Neural crest cell (in vitro differentiated cells): ENCODE measurements around the gene SLC15A4. TPM values are rescaled to one million over a fixed set of nuclear protein-coding genes. Genes with fewer than 3 reads are reported as not detected.
A peak's percentile ranks its signal among the peaks of the same experiment; 100 is the strongest.

Source experiments
- DNase-seq: peaks from one replicate; pipeline ENCODE4 v3.0.0; 2021; ENCODE audit warnings: low read depth, mixed read lengths, low spot score
- H3K27ac Mint-ChIP-seq: one replicate; pipeline ENCODE4 v1.8.0; 2021; ENCODE audit warnings: mild to moderate bottlenecking, mixed read lengths; ENCODE audit not compliant: unreplicated experiment
- H3K27me3 Mint-ChIP-seq: 2 replicates; pipeline ENCODE4 v1.8.0; 2021; ENCODE audit warnings: low read depth, mild to moderate bottlenecking, mixed read lengths
- H3K36me3 Mint-ChIP-seq: 2 replicates; pipeline ENCODE4 v1.8.0; 2021; ENCODE audit warnings: low read depth, mild to moderate bottlenecking, mixed read lengths
- H3K4me1 Mint-ChIP-seq: 2 replicates; pipeline ENCODE4 v1.8.0; 2021; ENCODE audit warnings: mixed read lengths
- H3K4me3 Mint-ChIP-seq: one replicate; pipeline ENCODE4 v1.8.0; 2021; ENCODE audit warnings: mild to moderate bottlenecking, mixed read lengths
- H3K9me3 Mint-ChIP-seq: 2 replicates; pipeline ENCODE4 v1.8.0; 2021; ENCODE audit warnings: mixed read lengths
- total RNA-seq: library from RNA; stranded (reverse); gene quantifications from 2 replicates; pipeline ENCODE4 v1.2.1, GENCODE V29; 2021
- TF ChIP-seq, protein P1 (sequence below): fragments of 200-600 bp; sonication (generic); conservative IDR thresholded peaks from 2 replicates; pipeline ENCODE4 v1.5.0; 2021; ENCODE audit warnings: antibody characterized with exemption, mild to moderate bottlenecking

Gene SLC15A4
- total RNA-seq, 1 donor from 2014 or later, result 19.4 TPM

DNA sequence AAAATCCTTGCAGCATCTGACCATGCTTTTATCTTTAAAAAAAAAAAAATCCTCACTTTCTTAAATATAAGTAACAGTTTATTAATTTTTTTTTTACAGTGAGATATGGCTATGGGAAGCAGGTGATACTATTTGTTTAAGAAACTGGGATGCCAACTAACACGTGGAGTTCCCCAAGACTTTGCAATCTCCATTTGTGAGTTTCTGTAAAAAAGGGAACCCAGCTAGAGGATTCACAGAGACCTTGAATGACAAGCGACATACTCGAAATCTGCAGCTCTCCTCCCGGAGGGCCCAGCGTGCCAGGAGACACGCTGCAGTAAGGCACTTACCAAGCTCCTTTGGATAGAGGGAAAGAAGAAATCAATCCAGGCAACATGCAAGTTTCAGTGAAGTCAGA is 30.1 kb downstream of the SLC15A4 start:
- no peaks in the 10 kb centered on the region for H3K27me3 Mint-ChIP-seq
- peaks cover 9% of the 10 kb centered on the region for H3K4me1 Mint-ChIP-seq
- TF ChIP-seq, protein P1, sequence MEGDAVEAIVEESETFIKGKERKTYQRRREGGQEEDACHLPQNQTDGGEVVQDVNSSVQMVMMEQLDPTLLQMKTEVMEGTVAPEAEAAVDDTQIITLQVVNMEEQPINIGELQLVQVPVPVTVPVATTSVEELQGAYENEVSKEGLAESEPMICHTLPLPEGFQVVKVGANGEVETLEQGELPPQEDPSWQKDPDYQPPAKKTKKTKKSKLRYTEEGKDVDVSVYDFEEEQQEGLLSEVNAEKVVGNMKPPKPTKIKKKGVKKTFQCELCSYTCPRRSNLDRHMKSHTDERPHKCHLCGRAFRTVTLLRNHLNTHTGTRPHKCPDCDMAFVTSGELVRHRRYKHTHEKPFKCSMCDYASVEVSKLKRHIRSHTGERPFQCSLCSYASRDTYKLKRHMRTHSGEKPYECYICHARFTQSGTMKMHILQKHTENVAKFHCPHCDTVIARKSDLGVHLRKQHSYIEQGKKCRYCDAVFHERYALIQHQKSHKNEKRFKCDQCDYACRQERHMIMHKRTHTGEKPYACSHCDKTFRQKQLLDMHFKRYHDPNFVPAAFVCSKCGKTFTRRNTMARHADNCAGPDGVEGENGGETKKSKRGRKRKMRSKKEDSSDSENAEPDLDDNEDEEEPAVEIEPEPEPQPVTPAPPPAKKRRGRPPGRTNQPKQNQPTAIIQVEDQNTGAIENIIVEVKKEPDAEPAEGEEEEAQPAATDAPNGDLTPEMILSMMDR, result no peak
- no peak for DNase-seq
- peak overlapping the region; percentile 72 for H3K27ac Mint-ChIP-seq
- H3K9me3 Mint-ChIP-seq, result no peaks in the 10 kb centered on the region
- peaks cover 16% of the 10 kb centered on the region for H3K36me3 Mint-ChIP-seq
- no peak overlapping the region for H3K4me3 Mint-ChIP-seq

DNA sequence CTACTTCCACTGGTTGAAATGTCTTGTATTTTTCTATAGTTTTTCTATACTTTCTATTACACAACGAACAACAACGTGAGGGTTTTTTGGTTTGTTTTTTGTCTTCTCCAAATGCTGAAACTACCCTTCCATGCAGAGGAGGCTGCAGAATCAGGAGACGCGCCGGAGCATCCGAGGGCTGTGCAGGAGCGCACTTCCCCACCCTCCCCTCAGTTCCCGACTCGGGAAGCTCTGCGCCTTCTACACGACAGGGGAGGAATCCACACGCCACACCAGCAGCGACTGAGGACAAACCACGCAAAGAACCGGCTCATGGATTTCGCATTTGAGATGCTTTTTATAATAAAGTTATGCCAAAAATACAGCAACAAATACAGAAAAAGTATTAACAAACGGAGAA is 30.9 kb downstream of the SLC15A4 start:
- Mint-ChIP-seq H3K27me3 (no peaks in the 10 kb centered on the region), H3K4me3 (no peak overlapping the region), H3K36me3 (peaks cover 16% of the 10 kb centered on the region), H3K27ac (no peak overlapping the region), H3K9me3 (no peaks in the 10 kb centered on the region), H3K4me1 (peaks cover 9% of the 10 kb centered on the region)
- TF ChIP-seq, protein P1, result no peak
- DNase-seq, result no peak

DNA sequence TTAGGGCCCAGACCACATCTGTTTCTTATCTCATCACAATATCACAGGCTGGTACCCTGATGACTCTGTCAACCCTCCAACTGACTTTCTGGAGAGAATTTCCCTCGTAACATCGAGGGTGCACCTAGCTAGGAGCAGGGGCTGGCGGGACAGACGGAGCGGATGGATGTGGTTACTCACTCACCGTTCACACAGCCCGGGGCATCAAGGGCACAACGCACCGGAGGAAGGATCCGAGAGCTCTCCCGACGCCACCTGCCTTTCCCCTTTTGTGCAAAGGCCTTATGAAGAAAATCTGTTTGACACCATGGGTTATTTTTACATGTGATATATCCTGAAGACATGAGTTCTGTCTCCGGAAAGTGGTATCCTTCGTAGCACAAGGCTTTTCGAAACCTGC is 31.4 kb downstream of the SLC15A4 start:
- Mint-ChIP-seq H3K36me3 (peaks cover 14% of the 10 kb centered on the region), H3K27me3 (no peaks in the 10 kb centered on the region), H3K9me3 (no peaks in the 10 kb centered on the region), H3K27ac (no peak overlapping the region), H3K4me1 (peaks cover 9% of the 10 kb centered on the region), H3K4me3 (no peak overlapping the region)
- TF ChIP-seq, protein P1, result no peak
- no peak for DNase-seq

DNA sequence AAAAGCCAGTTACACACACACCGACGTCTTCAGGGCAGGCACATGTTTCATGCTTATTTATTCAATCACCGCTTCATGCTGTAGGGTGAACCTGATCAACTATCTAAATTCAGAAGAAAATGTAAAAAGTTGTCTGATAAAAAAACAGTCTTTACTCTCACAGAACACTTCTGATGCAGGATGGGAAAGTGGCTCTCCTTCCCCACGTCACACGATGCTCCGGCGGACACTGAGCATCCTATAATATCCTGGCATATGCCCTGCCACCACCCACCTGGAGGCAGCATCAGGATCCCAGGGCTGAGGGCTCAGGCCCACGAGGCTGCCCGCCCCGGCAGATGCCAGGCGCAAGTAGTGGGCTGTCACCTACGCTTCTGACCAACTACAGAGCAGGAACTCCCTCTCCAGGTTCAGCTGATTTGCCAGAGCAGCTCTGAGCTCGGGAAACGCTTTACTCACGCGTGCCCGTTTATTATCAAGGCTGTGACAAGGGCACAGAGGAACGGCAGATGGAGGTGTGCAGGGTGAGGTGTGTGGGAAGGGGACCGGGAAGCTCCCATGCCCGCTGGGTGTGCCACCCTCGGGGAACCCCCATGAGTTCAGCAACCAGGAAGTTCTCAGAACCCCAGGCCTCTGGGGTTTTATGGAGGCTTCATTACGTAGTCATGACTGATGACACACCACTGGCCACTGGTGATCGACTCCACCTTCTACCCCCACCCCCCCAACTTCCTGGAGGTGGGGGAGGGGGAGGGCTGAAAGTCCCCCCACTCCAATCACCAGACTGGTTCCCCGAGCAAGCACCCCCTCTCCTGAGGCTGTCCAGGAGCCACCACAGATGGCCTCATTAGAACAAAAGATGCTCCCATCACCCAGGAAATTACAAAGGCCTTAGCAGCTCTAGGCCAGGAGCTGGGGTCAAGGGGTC is 32.1 kb downstream of the SLC15A4 start:
- Mint-ChIP-seq H3K36me3 (peaks cover 14% of the 10 kb centered on the region), H3K4me1 (peaks cover 9% of the 10 kb centered on the region), H3K9me3 (no peaks in the 10 kb centered on the region), H3K27ac (peak overlapping the region; percentile 57), H3K27me3 (no peaks in the 10 kb centered on the region), H3K4me3 (no peak overlapping the region)
- TF ChIP-seq, protein P1, result no peak
- DNase-seq, result no peak

DNA sequence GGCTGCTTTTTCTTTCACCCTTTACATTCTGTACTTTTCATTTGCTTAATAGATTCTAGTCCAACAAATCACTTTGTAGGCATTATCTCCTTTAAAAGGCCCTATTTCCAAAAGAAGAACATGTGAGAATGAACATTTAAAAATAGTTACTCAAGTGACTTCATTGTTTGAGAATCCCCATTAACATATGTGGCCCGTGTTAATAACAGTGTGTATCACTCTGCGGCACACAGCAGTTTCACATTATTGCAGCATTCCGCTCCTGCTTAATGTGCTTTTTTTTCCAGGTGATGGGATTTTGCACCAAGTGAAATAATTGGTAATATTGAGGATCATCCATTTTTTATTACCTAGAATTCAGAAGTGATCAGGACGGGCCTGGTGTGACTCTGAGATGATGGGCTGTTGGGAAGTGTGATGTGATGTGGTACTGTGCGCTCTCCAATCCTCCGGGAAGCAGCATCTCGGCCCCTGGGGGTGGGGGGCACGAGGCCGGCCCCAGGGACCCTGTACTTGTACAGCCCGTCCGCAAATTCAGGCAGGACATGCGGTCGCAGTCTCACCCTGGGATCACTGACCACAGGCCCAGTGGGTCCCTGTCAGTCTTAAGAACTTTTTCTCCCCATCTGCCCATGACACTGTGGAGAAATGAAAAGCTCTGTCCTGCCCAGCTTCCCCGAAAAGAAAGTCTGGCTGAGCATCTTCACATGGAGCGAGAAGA is 32.9 kb downstream of the SLC15A4 start:
- no peak overlapping the region for H3K27ac Mint-ChIP-seq
- DNase-seq, result no peak
- H3K36me3 Mint-ChIP-seq, result peaks cover 14% of the 10 kb centered on the region
- peaks cover 9% of the 10 kb centered on the region for H3K4me1 Mint-ChIP-seq
- no peaks in the 10 kb centered on the region for H3K27me3 Mint-ChIP-seq
- H3K4me3 Mint-ChIP-seq, result no peak overlapping the region
- no peaks in the 10 kb centered on the region for H3K9me3 Mint-ChIP-seq
- TF ChIP-seq, protein P1, result no peak
